Trophoblast cell (in vitro differentiated cells and primary cell): Measurements from ENCODE around the gene GGCX.

Experiments
- DNase-seq, 2 donors: peaks; one replicate each; pipeline ENCODE4 v3.0.0-alpha.2; 2016
- H2AFZ ChIP-seq: 2 replicates; pipeline ENCODE4 v1.6.1; 2013; ENCODE audit warnings: low read length, moderate library complexity, mild to moderate bottlenecking; ENCODE audit not compliant: insufficient read depth, poor library complexity
- H2AK5ac ChIP-seq: 2 replicates; pipeline ENCODE4 v1.6.1; 2013; ENCODE audit warnings: mild to moderate bottlenecking, low read length
- H2BK120ac ChIP-seq: 2 replicates; pipeline ENCODE4 v1.6.1; 2013; ENCODE audit warnings: low read length, mild to moderate bottlenecking, moderate library complexity; ENCODE audit not compliant: insufficient read depth, poor library complexity
- H2BK12ac ChIP-seq: 2 replicates; pipeline ENCODE4 v1.6.1; 2013; ENCODE audit warnings: mild to moderate bottlenecking, low read length, moderate library complexity
- H2BK5ac ChIP-seq: 2 replicates; pipeline ENCODE4 v1.6.1; 2013; ENCODE audit warnings: low read length, low read depth, moderate library complexity, mild to moderate bottlenecking; ENCODE audit not compliant: poor library complexity
- H3K14ac ChIP-seq: 2 replicates; pipeline ENCODE4 v1.6.1; 2013; ENCODE audit warnings: mild to moderate bottlenecking, low read length
- H3K18ac ChIP-seq: 2 replicates; pipeline ENCODE4 v1.6.1; 2013; ENCODE audit warnings: mild to moderate bottlenecking, low read length
- H3K23ac ChIP-seq: 2 replicates; pipeline ENCODE4 v1.6.1; 2013; ENCODE audit warnings: low read length
- H3K27ac ChIP-seq: 2 replicates; pipeline ENCODE4 v1.5.1; 2013; ENCODE audit warnings: low read depth, mild to moderate bottlenecking, inconsistent platforms, low read length, moderate library complexity
- H3K27me3 ChIP-seq: 2 replicates; pipeline ENCODE4 v1.6.1; 2013; ENCODE audit warnings: inconsistent platforms, mild to moderate bottlenecking, low read length, moderate library complexity; ENCODE audit not compliant: insufficient read depth
- H3K36me3 ChIP-seq, 2 experiments: 1 replicate in 1 of 2; 2 replicates in 1 of 2; pipeline ENCODE4 v1.6.1; 2013; ENCODE audit warnings: low read length in 2 of 2, mild to moderate bottlenecking in 2 of 2, moderate library complexity in 1 of 2; ENCODE audit not compliant: insufficient read depth in 2 of 2, control insufficient read depth in 1 of 2
- H3K4ac ChIP-seq: 2 replicates; pipeline ENCODE4 v1.6.1; 2013; ENCODE audit warnings: low read depth, mild to moderate bottlenecking, low read length, moderate library complexity
- H3K4me1 ChIP-seq, 2 experiments: 1 replicate in 1 of 2; 2 replicates in 1 of 2; pipeline ENCODE4 v1.6.1; 2013; ENCODE audit warnings: low read length in 2 of 2, mild to moderate bottlenecking in 2 of 2, moderate library complexity in 1 of 2; ENCODE audit not compliant: insufficient read depth in 2 of 2, control insufficient read depth in 1 of 2
- H3K4me2 ChIP-seq: 2 replicates; pipeline ENCODE4 v1.6.1; 2013; ENCODE audit warnings: inconsistent platforms, mild to moderate bottlenecking, low read length, moderate library complexity
- H3K4me3 ChIP-seq: 2 replicates; pipeline ENCODE4 v1.5.1; 2013; ENCODE audit warnings: mild to moderate bottlenecking, low read depth, low read length, inconsistent platforms
- H3K79me1 ChIP-seq: one replicate; pipeline ENCODE4 v1.6.1; 2013; ENCODE audit warnings: low read length
- H3K79me2 ChIP-seq: 2 replicates; pipeline ENCODE4 v1.6.1; 2013; ENCODE audit warnings: low read length, mild to moderate bottlenecking; ENCODE audit not compliant: control insufficient read depth, insufficient read depth, poor library complexity
- H3K9ac ChIP-seq: 2 replicates; pipeline ENCODE4 v1.6.1; 2013; ENCODE audit warnings: mild to moderate bottlenecking, low read length
- H3K9me3 ChIP-seq: 2 replicates; pipeline ENCODE4 v1.6.1; 2013; ENCODE audit warnings: low read depth, mild to moderate bottlenecking, control low read depth, inconsistent platforms, low read length; ENCODE audit not compliant: insufficient read depth
- H4K12ac ChIP-seq: 2 replicates; pipeline ENCODE4 v1.6.1; 2013; ENCODE audit warnings: low read depth, mild to moderate bottlenecking, low read length, moderate library complexity
- H4K8ac ChIP-seq: 2 replicates; pipeline ENCODE4 v1.6.1; 2013; ENCODE audit warnings: low read depth, mild to moderate bottlenecking, low read length, moderate library complexity
- H4K91ac ChIP-seq: one replicate; pipeline ENCODE4 v1.6.1; 2013; ENCODE audit warnings: low read depth, mild to moderate bottlenecking, low read length, moderate library complexity
- WGBS: extraction: QIAGEN DNeasy Blood & Tissue Kit; methylation state at CpG from one replicate; pipeline ENCODE4 v1.1.7; 2013; ENCODE audit warnings: missing lambda C conversion rate; ENCODE audit not compliant: insufficient read length, insufficient coverage; ENCODE audit errors: extremely low coverage; 5-methylcytosine and 5-hydroxymethylcytosine counted together

GGCX gene

GRCh38 chr2:85548608-85548900 lies 12.7 kb downstream of the GGCX start:
- DNase-seq: no peak
- H4K12ac ChIP-seq: no peak overlapping the region
- no peak overlapping the region for H2BK12ac ChIP-seq
- no CpG with 5 or more reads among the region's 2 CpGs for WGBS
- no peak overlapping the region for H3K27ac ChIP-seq
- H3K4me3 ChIP-seq: no peak overlapping the region
- no peaks in the 10 kb centered on the region for H3K27me3 ChIP-seq
- no peak overlapping the region for H3K14ac ChIP-seq
- H3K4me2 ChIP-seq: no peak overlapping the region
- no peak overlapping the region for H2AK5ac ChIP-seq
- no peak overlapping the region for H2AFZ ChIP-seq
- H4K91ac ChIP-seq: no peak overlapping the region
- no peak overlapping the region for H4K8ac ChIP-seq
- no peaks in the 10 kb centered on the region for H3K9me3 ChIP-seq
- no peak overlapping the region for H2BK5ac ChIP-seq
- no peaks in the 10 kb centered on the region for H3K4me1 ChIP-seq
- no peak overlapping the region for H3K18ac ChIP-seq
- H3K4ac ChIP-seq: no peak overlapping the region
- H3K79me1 ChIP-seq: no peaks in the 10 kb centered on the region
- no peak overlapping the region for H3K23ac ChIP-seq
- H3K36me3 ChIP-seq: peaks cover 28 to 58% of the 10 kb centered on the region in 2 experiments
- no peak overlapping the region for H2BK120ac ChIP-seq
- H3K9ac ChIP-seq: no peak overlapping the region
- H3K79me2 ChIP-seq: no peaks in the 10 kb centered on the region

DNA sequence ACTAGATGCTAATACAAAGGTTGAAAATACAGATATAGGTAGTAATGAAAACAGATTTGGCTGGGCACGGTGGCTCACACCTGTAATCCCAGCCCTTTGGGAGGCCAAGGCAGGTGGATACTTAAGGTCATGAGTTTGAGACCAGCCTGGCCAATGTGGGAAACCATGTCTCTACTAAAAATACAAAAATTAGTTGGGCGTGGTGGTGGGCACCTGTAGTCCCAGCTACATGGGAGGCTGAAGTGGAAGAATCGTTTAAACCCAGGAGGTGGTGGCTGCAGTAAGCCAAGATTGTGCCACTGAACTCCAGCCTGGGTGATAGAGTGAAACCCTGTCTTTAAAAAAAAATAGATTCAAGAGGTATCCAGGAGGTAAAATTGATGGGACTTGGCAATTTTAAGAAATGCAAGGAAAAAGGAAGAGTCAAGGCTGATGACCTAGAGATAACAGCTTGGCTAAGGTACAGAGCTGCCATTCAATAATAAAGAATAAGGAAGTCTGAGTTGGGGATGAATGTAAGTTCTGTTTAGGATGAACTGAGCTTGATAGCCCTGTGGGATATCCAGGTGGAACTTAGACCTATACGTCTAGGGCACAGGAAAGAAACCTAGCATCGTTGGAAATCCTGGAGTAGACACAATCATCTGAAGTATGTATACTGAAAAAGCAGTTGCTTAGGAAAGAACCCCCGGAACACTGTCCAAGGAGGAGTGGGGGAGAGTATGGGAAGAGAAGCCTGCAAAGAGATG lies 13.3 kb downstream of the GGCX start:
- H3K4me2 ChIP-seq: no peak overlapping the region

GRCh38 chr2:85547089-85547858 lies 14.0 kb downstream of the GGCX start:
- Histone ChIP-seq H3K36me3 (peaks cover 23 to 62% of the 10 kb centered on the region in 2 experiments), H4K8ac (no peak overlapping the region)
- no CpG with 5 or more reads among the region's 1 CpG for WGBS

More for the DNA sequence above, 13.3 kb downstream of the GGCX start:
- Histone ChIP-seq H3K18ac (no peak overlapping the region), H4K8ac (no peak overlapping the region), H4K12ac (no peak overlapping the region), H2BK120ac (no peak overlapping the region), H3K36me3 (peaks cover 24 to 59% of the 10 kb centered on the region in 2 experiments), H2AK5ac (no peak overlapping the region), H3K4me3 (no peak overlapping the region), H3K9ac (no peak overlapping the region), H2AFZ (no peak overlapping the region), H3K9me3 (no peaks in the 10 kb centered on the region), H3K27me3 (no peaks in the 10 kb centered on the region), H3K4ac (no peak overlapping the region), H2BK12ac (no peak overlapping the region), H3K79me2 (no peaks in the 10 kb centered on the region), H3K23ac (no peak overlapping the region), H2BK5ac (no peak overlapping the region), H4K91ac (no peak overlapping the region), H3K79me1 (no peaks in the 10 kb centered on the region), H3K14ac (no peak overlapping the region), H3K27ac (no peak overlapping the region), H3K4me1 (no peaks in the 10 kb centered on the region)
- no CpG with 5 or more reads among the region's 6 CpGs for WGBS
- peak in 1 of 2 donors; percentile 12 for DNase-seq

GRCh38 chr2:85545780-85546240 lies 15.5 kb downstream of the GGCX start:
- no peak overlapping the region for H3K23ac ChIP-seq
- H2AK5ac ChIP-seq: no peak overlapping the region
- WGBS: no CpG with 5 or more reads among the region's 5 CpGs
- no peaks in the 10 kb centered on the region for H3K79me1 ChIP-seq
- no peaks in the 10 kb centered on the region for H3K9me3 ChIP-seq
- H2BK12ac ChIP-seq: no peak overlapping the region
- no peak overlapping the region for H4K8ac ChIP-seq
- no peak overlapping the region for H2BK120ac ChIP-seq
- no peaks in the 10 kb centered on the region for H3K4me1 ChIP-seq
- no peak overlapping the region for H3K14ac ChIP-seq
- peak in 1 of 2 donors; percentile 12 for DNase-seq
- no peak overlapping the region for H3K4ac ChIP-seq
- H3K9ac ChIP-seq: no peak overlapping the region
- H3K27me3 ChIP-seq: no peaks in the 10 kb centered on the region
- H2AFZ ChIP-seq: no peak overlapping the region
- peaks cover 17 to 59% of the 10 kb centered on the region in 2 experiments for H3K36me3 ChIP-seq
- no peak overlapping the region for H3K27ac ChIP-seq
- no peak overlapping the region for H3K18ac ChIP-seq
- no peak overlapping the region for H3K4me2 ChIP-seq
- no peak overlapping the region for H4K12ac ChIP-seq
- no peaks in the 10 kb centered on the region for H3K79me2 ChIP-seq
- H3K4me3 ChIP-seq: no peak overlapping the region
- H2BK5ac ChIP-seq: no peak overlapping the region
- H4K91ac ChIP-seq: no peak overlapping the region

More at GRCh38 chr2:85547089-85547858, 14.0 kb downstream of the GGCX start:
- Histone ChIP-seq H3K4me2 (no peak overlapping the region), H3K23ac (no peak overlapping the region), H3K79me2 (no peaks in the 10 kb centered on the region), H2BK120ac (no peak overlapping the region), H3K79me1 (no peaks in the 10 kb centered on the region), H3K4me3 (no peak overlapping the region), H2AFZ (no peak overlapping the region), H3K18ac (no peak overlapping the region), H3K27me3 (no peaks in the 10 kb centered on the region), H3K27ac (no peak overlapping the region), H3K9ac (no peak overlapping the region), H4K91ac (no peak overlapping the region), H3K9me3 (no peaks in the 10 kb centered on the region), H2AK5ac (no peak overlapping the region), H2BK5ac (no peak overlapping the region), H4K12ac (no peak overlapping the region), H3K4me1 (no peaks in the 10 kb centered on the region), H3K14ac (no peak overlapping the region), H3K4ac (no peak overlapping the region), H2BK12ac (no peak overlapping the region)
- no peak for DNase-seq
